HepG2 (cell line): ENCODE results near the gene PRRC2A. TPM values are rescaled to one million over a fixed set of nuclear protein-coding genes. Genes with fewer than 3 reads are reported as not detected.

Experiments used
- ATAC-seq: fragments of 200-7000 bp; cut with Tn5 transposase; 3 replicates; pipeline ENCODE4 v1.9.1; 2020; ENCODE audit warnings: mild to moderate bottlenecking, moderate library complexity
- BruUV-seq: library from RNA; stranded (reverse); fragments of 400-500 nt; replicated peaks from 2 replicates; lab custom pipeline; 2021; lab: Mats Ljungman, UMichigan
- CTCF ChIA-PET: fragments of 300-600 bp; formaldehyde crosslinking; extraction: SDS; loops from one replicate; lab custom pipeline; 2021; ENCODE audit warnings: low total read pairs, inconsistent platforms, low intra/inter-chr PET ratio; lab: Yijun Ruan, JAX
- POLR2A ChIA-PET: fragments of 350-600 bp; sonication (Branson Sonifier 250); formaldehyde crosslinking; loops from one replicate; lab custom pipeline; 2020; ENCODE audit warnings: antibody characterized with exemption, inconsistent platforms; lab: Yijun Ruan, JAX
- DNase-seq: peaks from one replicate; pipeline ENCODE4 v3.0.0-alpha.2; 2015; ENCODE audit warnings: low spot score
- FAIRE-seq: peaks from 3 replicates; lab custom pipeline; 2011; peaks lifted over from hg19 to GRCh38; lab: Jason Lieb, UNC
- H2AFZ ChIP-seq: one replicate; pipeline ENCODE4 v1.6.1; 2011; ENCODE audit warnings: low read length, inconsistent platforms
- H3K27ac ChIP-seq: fragments of 300-600 bp; 3 replicates; pipeline ENCODE4 v1.8.0; 2011; ENCODE audit warnings: mixed run types, mild to moderate bottlenecking, mixed read lengths, low read length, inconsistent platforms; ENCODE audit not compliant: insufficient read depth; ENCODE audit errors: extremely low read length
- H3K27me3 ChIP-seq, 2 experiments: fragments of 200-600 bp in 1 of 2; 2 replicates in 1 of 2; 3 replicates in 1 of 2; pipeline versions ENCODE4 v1.6.0 to v1.8.0; 2011; ENCODE audit warnings: low read length in 2 of 2, mild to moderate bottlenecking in 2 of 2, moderate library complexity in 2 of 2, inconsistent platforms in 1 of 2; ENCODE audit not compliant: insufficient read depth in 2 of 2, control insufficient read depth in 1 of 2
- H3K36me3 ChIP-seq, 2 experiments: fragments of 200-600 bp in 1 of 2; replicated peaks in 1 of 2; 2 replicates in 1 of 2; 3 replicates in 1 of 2; pipeline versions ENCODE4 v1.5.1 to v1.8.0; 2011; ENCODE audit warnings: low read length in 2 of 2, inconsistent platforms in 1 of 2; ENCODE audit not compliant: insufficient read depth in 2 of 2, control insufficient read depth in 1 of 2
- H3K4me1 ChIP-seq: 2 replicates; pipeline ENCODE4 v1.5.1; 2012; ENCODE audit warnings: low read length, inconsistent platforms; ENCODE audit not compliant: insufficient read depth
- H3K4me2 ChIP-seq: 2 replicates; pipeline ENCODE4 v1.6.0; 2011; ENCODE audit warnings: low read depth, low read length, inconsistent platforms
- H3K4me3 ChIP-seq, 3 experiments: fragments of 200-600 bp in 1 of 3; sonication (generic), shearing (Covaris generic) in 1 of 3; replicated peaks in 1 of 3; 2 replicates each; pipeline ENCODE4 v1.5.1; 2011 to 2016; ENCODE audit warnings: low read length in 3 of 3, inconsistent platforms in 2 of 3, low read depth in 2 of 3, mild to moderate bottlenecking in 2 of 3, control low read depth in 1 of 3, mixed read lengths in 1 of 3; ENCODE audit not compliant: insufficient read depth in 1 of 3
- H3K79me2 ChIP-seq: one replicate; pipeline ENCODE4 v1.6.1; 2011; ENCODE audit warnings: low read length, inconsistent platforms; ENCODE audit not compliant: insufficient read depth
- H3K9ac ChIP-seq: 2 replicates; pipeline ENCODE4 v1.6.0; 2011; ENCODE audit warnings: mild to moderate bottlenecking, low read depth, low read length, inconsistent platforms; ENCODE audit not compliant: insufficient read depth
- H3K9me3 ChIP-seq: 2 replicates; pipeline ENCODE4 v1.5.1; 2012; ENCODE audit warnings: mild to moderate bottlenecking, low read length
- H4K20me1 ChIP-seq: 2 replicates; pipeline ENCODE4 v1.6.0; 2011; ENCODE audit warnings: inconsistent platforms, mild to moderate bottlenecking, low read length, moderate library complexity; ENCODE audit not compliant: insufficient read depth
- DNMT1 ChIP-seq: sonication (generic); formaldehyde crosslinking; IDR thresholded peaks from 2 replicates; pipeline ENCODE4 v1.5.1; 2020; ENCODE audit warnings: mild to moderate bottlenecking, missing genetic modification reagents
- FOXJ3 ChIP-seq: sonication (generic); formaldehyde crosslinking; IDR thresholded peaks from 2 replicates; pipeline ENCODE4 v1.4.0; 2020; ENCODE audit warnings: missing genetic modification reagents, mild to moderate bottlenecking, borderline replicate concordance
- KAT8 ChIP-seq: IDR thresholded peaks from 2 replicates; pipeline ENCODE4 v1.6.1; 2016; ENCODE audit warnings: missing genetic modification reagents, missing compliant biosample characterization
- MTF1 ChIP-seq: sonication (generic); formaldehyde crosslinking; IDR thresholded peaks from 2 replicates; pipeline ENCODE4 v1.5.0; 2020; ENCODE audit warnings: missing genetic modification reagents
- MXD4 ChIP-seq: IDR thresholded peaks from 2 replicates; pipeline ENCODE4 v1.6.1; 2016; ENCODE audit warnings: mild to moderate bottlenecking, missing biosample characterization, missing genetic modification reagents
- SIX1 ChIP-seq: sonication (generic); formaldehyde crosslinking; IDR thresholded peaks from 2 replicates; pipeline ENCODE4 v1.4.0; 2020; ENCODE audit warnings: missing genetic modification reagents, borderline replicate concordance
- SOX13 ChIP-seq, 3 experiments: fragments of 450-650 bp in 1 of 3; sonication (generic) in 1 of 3; formaldehyde crosslinking in 1 of 3; IDR thresholded peaks in 2 of 3; conservative IDR thresholded peaks in 1 of 3; 2 replicates each; pipeline versions ENCODE4 v1.5.0 to v1.6.1; 2016 to 2020; ENCODE audit warnings: antibody characterized with exemption in 1 of 3, mild to moderate bottlenecking in 1 of 3, missing compliant biosample characterization in 1 of 3, missing genetic modification reagents in 1 of 3, moderate library complexity in 1 of 3
- TCF7 ChIP-seq: sonication (generic); IDR thresholded peaks from 2 replicates; pipeline ENCODE4 v1.6.1; 2016; ENCODE audit warnings: antibody characterized with exemption, low read depth
- ZBTB14 ChIP-seq: sonication (generic); formaldehyde crosslinking; IDR thresholded peaks from 2 replicates; pipeline ENCODE4 v1.4.0; 2020; ENCODE audit warnings: missing genetic modification reagents
- ZBTB38 ChIP-seq: sonication (generic); formaldehyde crosslinking; IDR thresholded peaks from 2 replicates; pipeline ENCODE4 v1.5.1; 2020; ENCODE audit warnings: mild to moderate bottlenecking, missing genetic modification reagents
- ZC3H13 ChIP-seq: sonication (generic); formaldehyde crosslinking; IDR thresholded peaks from 2 replicates; pipeline ENCODE4 v1.8.1; 2023; ENCODE audit warnings: mild to moderate bottlenecking, missing genetic modification reagents, moderate library complexity
- ZFY ChIP-seq: sonication (generic); formaldehyde crosslinking; IDR thresholded peaks from 2 replicates; pipeline ENCODE4 v1.4.0; 2020; ENCODE audit warnings: missing genetic modification reagents
- ZNF280D ChIP-seq: sonication (generic); formaldehyde crosslinking; IDR thresholded peaks from 2 replicates; pipeline ENCODE4 v1.5.1; 2020; ENCODE audit warnings: mild to moderate bottlenecking, missing genetic modification reagents
- ZNF572 ChIP-seq: sonication (generic); formaldehyde crosslinking; IDR thresholded peaks from 2 replicates; pipeline ENCODE4 v1.5.1; 2020; ENCODE audit warnings: mild to moderate bottlenecking, missing genetic modification reagents
- whole genome bisulfite sequencing: methylation state at CpG from one replicate; pipeline ENCODE4 v1.1.6; 2017; ENCODE audit warnings: low lambda C conversion rate; 5-methylcytosine and 5-hydroxymethylcytosine counted together
- in situ Hi-C: cut with HindIII; loops from 2 replicates; pipeline ENCODE4 v1.10.0; 2017; ENCODE audit warnings: low pct_unique_long_range_greater_than_20kb; ENCODE audit not compliant: extremely low pct_ligation_motif_present
- intact Hi-C: fragments of 100-400 bp; cut with micrococcal nuclease; formaldehyde crosslinking; loops from one replicate; pipeline ENCODE4 v1.10.0; 2022; ENCODE audit not compliant: unreplicated experiment
- polyA plus RNA-seq, 8 experiments: library from polyadenylated mRNA; depleted of rRNA in 3 of 8; stranded (reverse) in 7 of 8; unstranded in 1 of 8; fragments of >200 nt; fragmentation: Illumina TruSeq in 4 of 8; extraction: Trizol in 4 of 8; gene quantifications; 2 replicates each; pipeline versions ENCODE4 v1.2.1 to v1.2.3, GENCODE V29; 2011 to 2016; ENCODE audit warnings: low read depth in 4 of 8, missing spikeins in 1 of 8, mixed read lengths in 1 of 8; ENCODE audit not compliant: insufficient read depth in 1 of 8
- total RNA-seq, 5 experiments: library from RNA; depleted of rRNA; stranded (reverse); fragments of >200 nt; fragmentation: Illumina TruSeq; extraction: Trizol; gene quantifications; 2 replicates each; pipeline ENCODE4 v1.2.3, GENCODE V29; 2016; ENCODE audit warnings: low read depth in 1 of 5
- TF ChIP-seq, protein P1 (sequence below): sonication (generic); formaldehyde crosslinking; IDR thresholded peaks from 2 replicates; pipeline ENCODE4 v1.5.0; 2020; ENCODE audit warnings: mild to moderate bottlenecking, missing genetic modification reagents
- TF ChIP-seq, protein P2 (sequence below): IDR thresholded peaks from 2 replicates; pipeline ENCODE4 v1.6.1; 2012; ENCODE audit warnings: inconsistent platforms

Gene PRRC2A
- total and polyA plus RNA-seq, 2 of the 13 experiments (the other 11 are each of a cell fraction or from before 2014, with no cell fraction given): 38.9 to 47.4 TPM

DNA sequence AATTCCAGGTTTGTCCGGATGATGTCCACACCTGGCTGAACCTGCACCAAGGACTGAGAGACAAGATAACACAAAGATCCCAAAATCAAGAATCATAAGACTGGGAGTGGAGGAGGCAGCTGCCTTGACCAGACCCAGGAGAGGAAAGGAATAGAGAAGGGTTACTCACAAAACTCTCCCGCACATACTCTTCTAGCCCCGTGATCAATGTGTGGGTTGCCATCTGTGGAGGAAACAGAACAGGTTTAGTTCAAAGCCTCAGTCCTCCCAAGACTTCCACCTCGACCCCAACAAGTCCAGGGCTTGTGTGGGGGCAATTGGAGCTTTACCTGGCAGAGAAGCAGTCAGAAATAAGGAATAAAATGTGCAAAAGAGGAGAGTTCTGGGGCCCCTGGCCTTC is 20.9 kb downstream of the PRRC2A start (continued):
- TF ChIP-seq ZNF280D (CRISPR knock-in tag): no peak
- TF ChIP-seq ZNF572 (CRISPR knock-in tag): no peak
- no peak for TF ChIP-seq ZBTB38 (CRISPR knock-in tag)
- TF ChIP-seq TCF7: no peak
- no peak for TF ChIP-seq SOX13 (IDR thresholded peaks at IDR 0.05)
- no peak for TF ChIP-seq SOX13 (CRISPR knock-in tag; conservative IDR thresholded peaks at IDR 0.05 in 1 of 2, IDR thresholded peaks at IDR 0.05 in 1 of 2)
- no peak for TF ChIP-seq ZBTB14 (CRISPR knock-in tag)
- TF ChIP-seq, all 625 proteins: peak for 0

- DNase-seq (peak; percentile 56), ATAC-seq (peak; percentile 64), FAIRE-seq (peak; percentile 30)
- Histone ChIP-seq H3K4me2 (no peak overlapping the region), H3K27me3 (no peaks in the 10 kb centered on the region), H4K20me1 (no peaks in the 10 kb centered on the region; the same call in 1 of the 2 replicates), H3K9ac (no peak overlapping the region), H3K4me3 (no peak overlapping the region), H2AFZ (no peak overlapping the region), H3K4me1 (peaks cover 28% of the 10 kb centered on the region), H3K79me2 (peaks cover 2% of the 10 kb centered on the region), H3K27ac (peak overlapping the region; percentile 39), H3K9me3 (no peaks in the 10 kb centered on the region), H3K36me3 (peaks cover 65 to 86% of the 10 kb centered on the region in 2 experiments)
- ChIA-PET POLR2A (interaction anchor here (0.8 to 3.6 kb wide), 11 partner anchors 9 to 222 kb away, joined by 3 to 104 read pairs (median 5); partner anchors contain the start of genes APOM, BAG6, C6orf47 and CSNK2B), CTCF (no interaction called here)
- intact Hi-C loops: no loop called here
- 68% methylated on average over 6 of the region's 6 CpGs for WGBS
- BruUV-seq: no TSS peak
- in situ Hi-C loops: no loop called here
- TF ChIP-seq MTF1 (CRISPR knock-in tag) (no peak), MXD4 (CRISPR knock-in tag) (no peak), KAT8 (CRISPR knock-in tag) (no peak), ZC3H13 (CRISPR knock-in tag) (no peak), SIX1 (CRISPR knock-in tag) (no peak), DNMT1 (CRISPR knock-in tag) (no peak), FOXJ3 (CRISPR knock-in tag) (no peak), ZFY (CRISPR knock-in tag) (no peak)
- TF ChIP-seq, protein P1, sequence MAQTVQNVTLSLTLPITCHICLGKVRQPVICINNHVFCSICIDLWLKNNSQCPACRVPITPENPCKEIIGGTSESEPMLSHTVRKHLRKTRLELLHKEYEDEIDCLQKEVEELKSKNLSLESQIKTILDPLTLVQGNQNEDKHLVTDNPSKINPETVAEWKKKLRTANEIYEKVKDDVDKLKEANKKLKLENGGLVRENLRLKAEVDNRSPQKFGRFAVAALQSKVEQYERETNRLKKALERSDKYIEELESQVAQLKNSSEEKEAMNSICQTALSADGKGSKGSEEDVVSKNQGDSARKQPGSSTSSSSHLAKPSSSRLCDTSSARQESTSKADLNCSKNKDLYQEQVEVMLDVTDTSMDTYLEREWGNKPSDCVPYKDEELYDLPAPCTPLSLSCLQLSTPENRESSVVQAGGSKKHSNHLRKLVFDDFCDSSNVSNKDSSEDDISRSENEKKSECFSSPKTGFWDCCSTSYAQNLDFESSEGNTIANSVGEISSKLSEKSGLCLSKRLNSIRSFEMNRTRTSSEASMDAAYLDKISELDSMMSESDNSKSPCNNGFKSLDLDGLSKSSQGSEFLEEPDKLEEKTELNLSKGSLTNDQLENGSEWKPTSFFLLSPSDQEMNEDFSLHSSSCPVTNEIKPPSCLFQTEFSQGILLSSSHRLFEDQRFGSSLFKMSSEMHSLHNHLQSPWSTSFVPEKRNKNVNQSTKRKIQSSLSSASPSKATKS: no peak
- TF ChIP-seq, protein P2, sequence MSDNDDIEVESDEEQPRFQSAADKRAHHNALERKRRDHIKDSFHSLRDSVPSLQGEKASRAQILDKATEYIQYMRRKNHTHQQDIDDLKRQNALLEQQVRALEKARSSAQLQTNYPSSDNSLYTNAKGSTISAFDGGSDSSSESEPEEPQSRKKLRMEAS: no peak
Observed at GRCh38 chr6:31642798-31643570, 22.5 kb downstream of the PRRC2A start.
